Activated gamma-delta T cell treated with anti-CD3 and anti-CD28 coated beads, Interleukin-2, amount 50 U/mL, for 16 hours (primary cell): ENCODE measurements around the gene INO80.
"Not testable (repeated sequence)": the region's sequence is repeated elsewhere in the genome, so short reads cannot be mapped to it uniquely, and the experiment has no call there.

Experiments
- DNase-seq: peaks from one replicate; pipeline ENCODE4 v3.0.0-alpha.2; 2020; ENCODE audit warnings: low read depth

INO80 gene

DNA sequence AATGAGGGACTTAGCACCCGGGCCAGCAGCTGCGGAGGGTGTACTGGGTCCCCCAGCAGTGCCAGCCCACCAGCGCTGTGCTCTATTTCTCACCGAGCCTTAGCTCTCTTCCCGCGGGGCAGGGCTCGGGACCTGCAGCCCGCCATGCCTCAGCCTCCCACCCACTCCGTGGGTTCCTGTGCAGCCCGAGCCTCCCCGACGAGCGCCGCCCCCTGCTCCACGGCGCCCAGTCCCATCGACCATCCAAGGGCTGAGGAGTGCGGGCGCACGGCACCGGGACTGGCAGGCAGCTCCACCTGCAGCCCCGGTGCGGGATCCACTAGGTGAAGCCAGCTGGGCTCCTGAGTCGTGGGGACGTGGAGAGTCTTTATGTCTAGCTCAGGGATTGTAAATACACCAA is 154.3 kb downstream of the INO80 start:
- not testable (repeated sequence) for DNase-seq

GRCh38 chr15:40960925-40961324 is 155.2 kb downstream of the INO80 start:
- no peak for DNase-seq

GRCh38 chr15:40960151-40960885 is 155.8 kb downstream of the INO80 start:
- no peak for DNase-seq

DNA sequence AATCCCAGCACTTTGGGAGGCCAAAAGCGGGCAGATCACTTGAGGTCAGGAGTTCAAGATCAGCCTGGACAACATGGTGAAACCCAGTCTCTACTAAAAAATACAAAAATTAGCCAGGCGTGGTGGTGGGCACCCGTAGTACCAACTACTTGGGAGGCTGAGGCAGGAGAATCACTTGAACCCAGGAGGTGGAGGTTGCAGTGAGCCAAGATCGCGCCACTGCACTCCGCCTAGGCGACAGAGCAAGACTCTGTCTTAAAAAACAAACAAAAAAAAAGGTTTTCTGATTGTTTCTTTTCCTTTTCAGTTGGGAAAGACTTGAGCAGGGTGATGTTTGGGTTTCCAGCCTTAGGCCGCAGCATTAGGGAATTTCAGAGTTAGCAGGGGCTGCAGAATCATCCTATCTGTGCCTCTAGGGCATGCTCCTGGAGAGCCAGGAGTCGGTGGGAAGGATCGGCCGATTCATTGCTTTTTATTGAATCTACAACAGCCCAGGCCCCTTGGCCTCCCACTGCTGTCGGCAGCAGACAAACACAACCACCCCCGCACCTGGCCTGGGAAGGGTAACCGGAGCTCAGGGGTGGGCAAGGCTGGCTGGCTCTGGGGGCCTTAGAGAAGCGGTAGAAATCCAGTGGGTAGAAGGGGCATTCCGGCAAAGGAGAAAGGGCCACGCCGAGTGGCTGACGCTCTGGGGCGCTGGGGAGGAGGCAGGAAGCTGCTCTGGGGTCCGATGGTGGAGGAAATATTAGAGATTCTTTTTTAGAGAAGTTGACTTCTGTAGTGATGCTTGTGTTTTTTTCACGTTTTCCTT is 156.5 kb downstream of the INO80 start:
- no peak for DNase-seq

DNA sequence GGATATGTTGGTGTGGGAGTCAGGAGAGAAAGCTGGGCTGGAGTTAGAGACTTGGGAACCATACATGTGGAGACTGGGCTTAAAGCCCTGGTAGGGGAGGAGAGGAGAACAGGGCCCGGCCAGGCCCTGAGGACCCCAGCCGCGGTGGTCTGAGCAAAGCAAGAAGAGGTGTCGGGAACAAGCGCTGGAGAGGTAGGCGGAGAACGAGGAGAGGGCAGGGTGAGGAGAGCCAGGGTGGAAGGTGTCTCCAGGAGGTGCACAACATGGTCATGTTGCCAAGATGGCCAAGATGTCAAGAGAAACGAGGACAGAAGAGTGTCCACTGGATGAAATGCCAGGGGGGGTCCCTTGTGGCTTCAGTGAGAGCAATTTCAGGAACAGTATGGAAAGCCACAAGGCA is 157.4 kb downstream of the INO80 start:
- no peak for DNase-seq

- no peak for DNase-seq
Observed at GRCh38 chr15:40958146-40958545, 157.9 kb downstream of the INO80 start.

DNA sequence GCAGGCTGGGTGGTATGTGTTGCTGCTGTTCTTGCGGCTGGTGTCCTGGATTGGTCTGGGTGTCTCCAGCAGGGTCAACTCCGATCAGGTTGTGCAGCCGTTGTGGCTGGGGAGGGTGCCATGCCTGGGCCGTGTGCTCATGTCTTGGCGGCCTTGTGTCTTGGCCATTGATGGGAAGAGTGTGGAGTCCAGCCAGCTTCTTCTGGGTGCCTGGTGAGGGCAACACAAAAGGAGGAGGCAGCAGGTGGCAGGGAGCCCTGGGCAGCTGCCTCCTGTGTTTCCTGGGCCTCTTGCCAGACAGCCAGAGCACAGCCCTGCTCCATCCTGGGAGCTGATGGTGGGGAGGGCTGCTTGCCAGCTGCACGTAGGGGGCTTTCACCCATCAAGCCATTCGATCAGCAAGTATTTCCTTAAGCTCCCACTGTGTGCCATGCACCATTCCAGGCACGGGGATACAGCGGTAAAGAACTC is 158.5 kb downstream of the INO80 start:
- DNase-seq, result no peak

- DNase-seq, result no peak
Observed at GRCh38 chr15:40957041-40957555, 159.0 kb downstream of the INO80 start.

- no peak for DNase-seq
Observed at GRCh38 chr15:40956541-40956982, 159.5 kb downstream of the INO80 start.

DNA sequence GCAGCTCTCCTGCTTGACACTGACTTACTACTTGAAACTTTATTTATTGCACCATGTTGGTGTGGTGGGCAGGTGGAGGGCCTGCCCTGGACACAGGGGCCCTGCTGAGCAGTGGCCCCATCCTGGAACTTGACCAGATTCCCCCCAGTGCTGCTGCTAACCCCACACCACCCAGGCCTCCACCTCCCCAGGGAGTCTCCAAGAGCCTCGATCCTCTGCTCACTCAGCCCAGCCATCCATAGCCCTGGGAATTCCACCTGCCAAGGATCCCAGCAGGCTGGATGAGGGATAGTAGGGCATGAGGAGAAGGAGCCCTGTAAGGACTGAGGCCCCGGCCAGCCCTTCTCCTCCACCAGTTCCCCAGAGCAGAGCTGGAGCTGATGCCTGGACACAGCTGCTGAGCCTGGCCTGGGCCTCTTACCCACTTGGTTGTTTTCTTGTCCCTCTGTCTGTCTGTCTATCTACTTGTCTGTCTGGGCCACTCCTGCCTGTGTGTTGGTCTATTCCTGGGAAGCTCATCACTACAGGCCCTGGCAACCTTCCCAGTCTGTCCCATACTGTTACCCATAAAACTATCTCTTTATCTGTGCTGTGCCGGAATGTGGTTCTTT is 160.0 kb downstream of the INO80 start:
- no peak for DNase-seq

DNA sequence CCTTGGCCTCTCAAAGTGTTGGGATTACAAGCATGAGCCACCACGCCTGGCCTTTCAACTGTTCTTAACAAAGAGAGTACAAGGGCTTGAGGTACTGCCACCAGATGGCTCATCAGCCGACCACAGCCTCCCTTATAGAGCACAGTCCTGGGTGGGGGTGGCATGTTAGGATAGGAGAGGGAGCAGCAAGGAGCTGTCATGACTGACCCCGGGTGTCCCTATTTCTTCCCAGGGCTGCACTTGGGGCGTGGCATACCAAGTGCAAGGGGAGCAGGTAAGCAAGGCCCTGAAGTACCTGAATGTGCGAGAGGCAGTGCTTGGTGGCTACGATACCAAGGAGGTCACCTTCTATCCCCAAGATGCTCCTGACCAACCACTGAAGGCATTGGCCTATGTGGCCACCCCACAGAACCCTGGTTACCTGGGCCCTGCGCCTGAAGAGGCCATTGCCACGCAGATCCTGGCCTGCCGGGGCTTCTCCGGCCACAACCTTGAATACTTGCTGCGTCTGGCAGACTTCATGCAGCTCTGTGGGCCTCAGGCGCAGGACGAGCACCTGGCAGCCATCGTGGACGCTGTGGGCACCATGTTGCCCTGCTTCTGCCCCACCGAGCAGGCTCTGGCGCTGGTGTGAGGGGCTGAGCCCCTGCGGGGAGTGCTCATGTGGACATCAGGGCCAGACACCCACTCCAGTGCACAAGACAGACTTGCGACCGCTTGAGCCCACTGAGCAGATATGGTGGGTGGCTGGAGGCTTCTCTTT is 160.8 kb downstream of the INO80 start:
- no peak for DNase-seq

DNA sequence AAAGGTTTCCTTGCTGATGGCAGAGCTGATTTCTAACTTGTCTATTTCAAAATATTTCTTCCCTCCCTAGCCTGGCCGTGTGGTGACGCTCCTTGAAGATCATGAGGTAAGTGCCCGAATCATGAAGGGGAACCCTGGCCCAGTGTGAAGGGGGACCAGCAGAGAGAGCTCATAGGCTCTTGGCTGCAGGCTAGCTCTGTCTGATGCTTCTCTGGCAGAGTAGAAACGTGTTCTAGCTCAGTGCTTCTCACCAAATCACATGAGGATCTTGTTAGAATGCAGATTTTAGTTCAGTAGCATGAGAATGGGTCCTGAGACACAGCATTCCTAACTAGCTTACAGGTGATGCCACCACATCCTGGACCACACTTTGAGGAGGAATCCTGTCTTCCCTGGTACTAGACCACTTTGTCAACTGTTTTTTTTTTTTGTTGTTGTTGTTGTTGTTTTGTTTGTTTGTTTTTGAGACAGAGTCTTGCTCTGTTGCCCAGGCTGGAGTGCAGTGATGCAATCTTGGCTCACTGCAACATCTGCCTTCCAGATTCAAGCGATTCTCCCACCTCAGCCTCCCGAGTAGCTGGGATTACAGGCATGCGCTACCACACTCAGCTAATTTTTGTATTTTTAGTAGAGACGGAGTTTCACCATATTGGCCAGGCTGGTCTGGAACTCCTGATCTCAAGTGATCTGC is 161.8 kb downstream of the INO80 start:
- not testable (repeated sequence) for DNase-seq

GRCh38 chr15:40953713-40954074 is 162.4 kb downstream of the INO80 start:
- DNase-seq, result no peak

GRCh38 chr15:40952901-40953712 is 163.0 kb downstream of the INO80 start, which contains the start of gene CHAC1:
TSS of gene CHAC1 (plus strand) at chr15:40953471. CDS start at chr15:40953584, 113 bp downstream.
- DNase-seq, result peak; percentile 92

DNA sequence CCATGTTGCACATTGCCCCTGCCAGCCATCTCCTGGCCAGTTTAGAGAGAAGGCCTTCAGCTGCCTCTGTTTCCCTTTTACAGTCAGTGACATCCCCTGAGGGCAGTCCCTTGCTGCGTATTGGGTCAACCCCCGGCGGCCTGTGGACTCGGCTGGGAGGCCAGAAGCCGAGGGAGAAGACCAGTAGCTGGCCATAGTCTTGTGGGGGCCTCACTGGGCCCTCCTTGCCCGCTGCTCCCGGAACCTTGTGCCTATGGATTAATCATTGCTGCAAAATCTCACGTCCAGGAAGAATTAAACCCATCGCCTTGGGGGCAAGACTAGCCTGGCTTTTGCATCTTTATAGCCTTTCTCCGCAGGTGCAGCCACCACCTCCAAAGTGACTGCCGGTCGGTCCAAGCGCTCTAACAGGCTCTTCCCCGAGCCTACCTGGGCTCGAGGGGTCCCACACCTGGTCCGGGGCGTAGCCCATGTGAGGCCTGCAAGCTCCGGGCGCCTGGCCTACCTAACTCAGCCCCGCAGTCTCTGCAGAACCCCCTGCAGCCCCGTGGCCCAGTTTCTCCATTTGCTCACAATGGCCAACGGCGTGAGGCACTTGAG is 163.7 kb downstream of the INO80 start:
- DNase-seq, result no peak

DNA sequence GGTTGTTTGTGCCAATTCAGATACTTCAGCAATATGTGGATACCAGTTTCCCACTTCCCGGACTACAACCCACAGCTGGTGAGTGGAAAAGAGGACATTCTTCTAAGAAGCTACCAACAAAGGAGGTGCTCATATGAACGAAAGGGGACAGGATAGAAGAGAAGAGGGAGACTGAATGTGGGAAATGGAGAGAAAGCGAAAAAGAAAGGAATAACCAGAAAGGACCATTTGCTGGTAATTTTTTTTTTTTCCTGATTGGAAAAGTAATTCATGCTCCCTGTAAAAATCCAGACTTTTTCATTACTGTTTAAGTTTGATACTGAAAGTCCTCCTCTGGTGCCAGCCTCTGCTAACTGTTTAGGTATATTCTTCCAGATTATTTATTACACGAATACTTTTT is 164.3 kb downstream of the INO80 start:
- no peak for DNase-seq

DNA sequence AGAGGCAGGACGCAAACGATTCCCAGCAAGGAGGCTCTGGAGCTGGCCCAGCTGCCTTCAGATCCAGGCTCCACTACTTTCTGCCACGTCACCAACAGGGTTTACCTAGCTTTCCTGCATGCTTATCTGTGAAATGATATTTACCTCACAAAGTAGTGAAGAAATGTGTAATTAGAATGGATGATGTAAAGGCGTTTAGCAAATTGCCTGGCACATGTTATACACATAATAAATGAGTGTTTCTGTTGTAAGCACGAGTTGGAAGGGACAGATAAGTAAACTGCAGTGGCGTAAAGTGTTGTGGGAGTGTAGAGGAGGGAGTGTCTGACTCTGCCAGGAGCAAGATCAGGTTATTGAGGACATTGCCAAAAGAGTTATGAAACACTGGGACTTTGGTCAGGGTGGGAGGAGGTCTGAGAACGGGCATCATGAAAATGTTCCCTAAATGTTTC is 166.3 kb downstream of the INO80 start:
- DNase-seq, result no peak

- no peak for DNase-seq
Observed at GRCh38 chr15:40948706-40949473, 167.2 kb downstream of the INO80 start.
